ENCODE measurements around the gene ZSCAN4.

DNA sequence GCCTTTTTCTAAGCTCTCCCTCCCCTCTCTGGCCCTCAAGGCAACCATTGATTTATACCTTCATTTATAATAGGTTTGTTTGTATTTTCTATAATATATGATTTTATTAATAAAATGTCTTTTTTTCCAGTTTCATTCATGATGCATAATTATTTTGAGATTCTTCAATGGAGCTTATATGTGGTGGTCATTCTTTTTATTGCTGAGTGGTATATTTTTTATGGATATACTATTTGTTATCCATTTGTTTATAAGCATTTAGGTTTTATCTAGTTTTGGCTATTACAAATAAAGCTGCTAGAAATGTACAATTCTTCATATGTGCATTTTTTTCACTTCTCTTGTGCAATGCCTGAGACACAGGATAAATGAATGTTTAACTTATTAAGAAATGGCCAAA, 25.0 kb upstream of the ZSCAN4 start:
- TF ChIP-seq, protein P1, sequence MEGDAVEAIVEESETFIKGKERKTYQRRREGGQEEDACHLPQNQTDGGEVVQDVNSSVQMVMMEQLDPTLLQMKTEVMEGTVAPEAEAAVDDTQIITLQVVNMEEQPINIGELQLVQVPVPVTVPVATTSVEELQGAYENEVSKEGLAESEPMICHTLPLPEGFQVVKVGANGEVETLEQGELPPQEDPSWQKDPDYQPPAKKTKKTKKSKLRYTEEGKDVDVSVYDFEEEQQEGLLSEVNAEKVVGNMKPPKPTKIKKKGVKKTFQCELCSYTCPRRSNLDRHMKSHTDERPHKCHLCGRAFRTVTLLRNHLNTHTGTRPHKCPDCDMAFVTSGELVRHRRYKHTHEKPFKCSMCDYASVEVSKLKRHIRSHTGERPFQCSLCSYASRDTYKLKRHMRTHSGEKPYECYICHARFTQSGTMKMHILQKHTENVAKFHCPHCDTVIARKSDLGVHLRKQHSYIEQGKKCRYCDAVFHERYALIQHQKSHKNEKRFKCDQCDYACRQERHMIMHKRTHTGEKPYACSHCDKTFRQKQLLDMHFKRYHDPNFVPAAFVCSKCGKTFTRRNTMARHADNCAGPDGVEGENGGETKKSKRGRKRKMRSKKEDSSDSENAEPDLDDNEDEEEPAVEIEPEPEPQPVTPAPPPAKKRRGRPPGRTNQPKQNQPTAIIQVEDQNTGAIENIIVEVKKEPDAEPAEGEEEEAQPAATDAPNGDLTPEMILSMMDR (optimal IDR thresholded peaks at IDR 0.05 in 1 of 3, IDR thresholded peaks at IDR 0.05 in 1 of 3, conservative IDR thresholded peaks at IDR 0.05 in 1 of 3; ENCODE audit: extremely low read depth in 1 of 3, insufficient read depth in 2 of 3, low read length in 3 of 3): no peak
- no peak for TF ChIP-seq EZH2 (IDR thresholded peaks at IDR 0.05; ENCODE audit: low read length)

Measured in keratinocyte (primary cell).